Thyroid gland (tissue), 4 donors: ENCODE results near the gene FAM120B. TPM values are rescaled to one million over a fixed set of nuclear protein-coding genes. Genes with fewer than 3 reads are reported as not detected.
"Not testable (repeated sequence)": the region's sequence is repeated elsewhere in the genome, so short reads cannot be mapped to it uniquely, and the experiment has no call there.

Source experiments
- DNase-seq, 2 donors: peaks; one replicate each; pipeline ENCODE4 v3.0.0-alpha.2; 2019
- H3K27ac ChIP-seq, 3 donors: fragments of 200-600 bp; sonication (generic); 1 replicate in 2 of 3; 2 replicates in 1 of 3; pipeline ENCODE4 v1.5.1; 2016 to 2019; ENCODE audit warnings: mild to moderate bottlenecking in 1 of 3, moderate library complexity in 1 of 3
- H3K27me3 ChIP-seq: fragments of 200-600 bp; sonication (generic); one replicate; pipeline ENCODE4 v1.5.1; 2019
- H3K36me3 ChIP-seq, 2 donors: fragments of 200-600 bp; sonication (generic); one replicate each; pipeline ENCODE4 v1.5.1; 2016 to 2019
- H3K4me1 ChIP-seq, 2 donors: fragments of 200-600 bp; sonication (generic); one replicate each; pipeline ENCODE4 v1.5.1; 2017 to 2019
- H3K4me3 ChIP-seq, 3 donors: fragments of 200-600 bp; sonication (generic); replicated peaks in 1 of 3; 1 replicate in 2 of 3; 2 replicates in 1 of 3; pipeline ENCODE4 v1.5.1; 2016; ENCODE audit warnings: mild to moderate bottlenecking in 1 of 3
- H3K9me3 ChIP-seq: fragments of 200-600 bp; sonication (generic); one replicate; pipeline ENCODE4 v1.5.1; 2017
- POLR2A ChIP-seq, 2 donors: fragments of 450-650 bp; IDR thresholded peaks; one replicate each; pipeline ENCODE4 v1.6.1; 2017; ENCODE audit warnings: antibody characterized with exemption in 2 of 2, mild to moderate bottlenecking in 2 of 2, moderate library complexity in 1 of 2
- WGBS, 2 donors: methylation state at CpG; one replicate each; pipeline ENCODE4 v1.1.5; 2017; 5-methylcytosine and 5-hydroxymethylcytosine counted together
- intact Hi-C: fragments of 100-400 bp; cut with DNase I; formaldehyde crosslinking; loops from one replicate; pipeline ENCODE4 v1.15.1; 2023
- total RNA-seq, 4 donors: library from RNA; depleted of rRNA; stranded (reverse); fragments of >200 nt; gene quantifications; one replicate each; pipeline ENCODE4 v1.2.3, GENCODE V29; 2016
- TF ChIP-seq, protein P1 (sequence below), 6 experiments: fragments of 200-600 bp in 3 of 6; fragments of 450-650 bp in 3 of 6; sonication (generic) in 3 of 6; IDR thresholded peaks; one replicate each; pipeline ENCODE4 v1.5.1; 2016 to 2019; ENCODE audit warnings: antibody characterized with exemption in 6 of 6, mild to moderate bottlenecking in 2 of 6, inconsistent platforms in 1 of 6, moderate library complexity in 1 of 6

The FAM120B gene
- total RNA-seq, 4 donors from 2014 or later, result 26.9 to 38.4 (median 27.7) TPM

- TF ChIP-seq, protein P1, sequence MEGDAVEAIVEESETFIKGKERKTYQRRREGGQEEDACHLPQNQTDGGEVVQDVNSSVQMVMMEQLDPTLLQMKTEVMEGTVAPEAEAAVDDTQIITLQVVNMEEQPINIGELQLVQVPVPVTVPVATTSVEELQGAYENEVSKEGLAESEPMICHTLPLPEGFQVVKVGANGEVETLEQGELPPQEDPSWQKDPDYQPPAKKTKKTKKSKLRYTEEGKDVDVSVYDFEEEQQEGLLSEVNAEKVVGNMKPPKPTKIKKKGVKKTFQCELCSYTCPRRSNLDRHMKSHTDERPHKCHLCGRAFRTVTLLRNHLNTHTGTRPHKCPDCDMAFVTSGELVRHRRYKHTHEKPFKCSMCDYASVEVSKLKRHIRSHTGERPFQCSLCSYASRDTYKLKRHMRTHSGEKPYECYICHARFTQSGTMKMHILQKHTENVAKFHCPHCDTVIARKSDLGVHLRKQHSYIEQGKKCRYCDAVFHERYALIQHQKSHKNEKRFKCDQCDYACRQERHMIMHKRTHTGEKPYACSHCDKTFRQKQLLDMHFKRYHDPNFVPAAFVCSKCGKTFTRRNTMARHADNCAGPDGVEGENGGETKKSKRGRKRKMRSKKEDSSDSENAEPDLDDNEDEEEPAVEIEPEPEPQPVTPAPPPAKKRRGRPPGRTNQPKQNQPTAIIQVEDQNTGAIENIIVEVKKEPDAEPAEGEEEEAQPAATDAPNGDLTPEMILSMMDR (IDR thresholded peaks at IDR 0.05), result no peak
- no peak for TF ChIP-seq POLR2A (IDR thresholded peaks at IDR 0.05)
- Histone ChIP-seq H3K27ac (no peak overlapping the region), H3K4me1 (no peaks in the 10 kb centered on the region), H3K9me3 (no peaks in the 10 kb centered on the region), H3K27me3 (no peaks in the 10 kb centered on the region), H3K36me3 (peaks cover 36 to 42% of the 10 kb centered on the region in 2 donors), H3K4me3 (no peak overlapping the region)
- intact Hi-C loops, result no loop called here
- DNase-seq, result no peak
- WGBS, 2 donors, result 94 to 95% methylated on average over 7 of the region's 7 CpGs
Observed at GRCh38 chr6:170393033-170393432, 86.5 kb downstream of the FAM120B start.

- 91 to 97% methylated on average over 9 of the region's 9 CpGs for WGBS, 2 donors
- no peaks in the 10 kb centered on the region for H3K9me3 ChIP-seq
- H3K27me3 ChIP-seq, result no peaks in the 10 kb centered on the region
- peaks cover 36 to 37% of the 10 kb centered on the region in 2 donors for H3K36me3 ChIP-seq
- no peak overlapping the region for H3K4me3 ChIP-seq
- TF ChIP-seq, protein P1 (IDR thresholded peaks at IDR 0.05), result no peak
- no peak for TF ChIP-seq POLR2A (IDR thresholded peaks at IDR 0.05)
- H3K27ac ChIP-seq, result no peak overlapping the region
- no peak for DNase-seq
- intact Hi-C loops, result no loop called here
- no peaks in the 10 kb centered on the region for H3K4me1 ChIP-seq
Observed at GRCh38 chr6:170393807-170394399, 87.3 kb downstream of the FAM120B start.

GRCh38 chr6:170394980-170395379 is 88.4 kb downstream of the FAM120B start:
- H3K9me3 ChIP-seq, result no peaks in the 10 kb centered on the region
- no peaks in the 10 kb centered on the region for H3K4me1 ChIP-seq
- intact Hi-C loops, result no loop called here
- 97 to 99% methylated on average over 6 of the region's 6 CpGs for whole genome bisulfite sequencing, 2 donors
- no peak overlapping the region for H3K4me3 ChIP-seq
- no peak overlapping the region for H3K27ac ChIP-seq
- no peak for DNase-seq
- TF ChIP-seq, protein P1 (IDR thresholded peaks at IDR 0.05), result no peak
- no peak for TF ChIP-seq POLR2A (IDR thresholded peaks at IDR 0.05)
- H3K36me3 ChIP-seq, result peaks cover 36 to 37% of the 10 kb centered on the region in 2 donors
- H3K27me3 ChIP-seq, result no peaks in the 10 kb centered on the region

DNA sequence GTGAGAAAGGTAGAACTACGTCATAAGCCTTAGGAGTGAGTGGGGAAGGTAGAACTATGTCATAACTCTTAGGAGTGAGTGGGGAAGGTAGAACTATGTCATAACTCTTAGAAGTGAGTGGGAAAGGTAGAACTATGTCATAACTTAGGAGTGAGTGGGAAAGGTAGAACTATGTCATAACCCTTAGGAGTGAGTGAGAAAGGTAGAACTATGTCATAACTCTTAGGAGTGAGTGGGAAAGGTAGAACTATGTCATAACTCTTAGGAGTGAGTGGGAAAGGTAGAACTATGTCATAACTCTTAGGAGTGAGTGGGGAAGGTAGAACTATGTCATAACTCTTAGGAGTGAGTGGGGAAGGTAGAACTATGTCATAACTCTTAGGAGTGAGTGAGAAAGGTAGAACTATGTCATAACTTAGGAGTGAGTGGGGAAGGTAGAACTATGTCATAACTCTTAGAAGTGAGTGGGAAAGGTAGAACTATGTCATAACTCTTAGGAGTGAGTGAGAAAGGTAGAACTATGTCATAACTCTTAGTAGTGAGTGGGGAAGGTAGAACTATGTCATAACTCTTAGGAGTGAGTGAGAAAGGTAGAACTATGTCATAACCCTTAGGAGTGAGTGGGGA is 92.3 kb downstream of the FAM120B start:
- H3K4me3 ChIP-seq, DNase-seq, intact Hi-C loops, H3K9me3 ChIP-seq, H3K27ac ChIP-seq, H3K27me3 ChIP-seq: not testable (repeated sequence)
- WGBS, 2 donors, result 87 to 89% methylated on average over 1 of the region's 1 CpG
- Histone ChIP-seq H3K4me1 (peaks cover 11 to 14% of the 10 kb centered on the region in 2 donors), H3K36me3 (peaks cover 14 to 35% of the 10 kb centered on the region in 2 donors)

DNA sequence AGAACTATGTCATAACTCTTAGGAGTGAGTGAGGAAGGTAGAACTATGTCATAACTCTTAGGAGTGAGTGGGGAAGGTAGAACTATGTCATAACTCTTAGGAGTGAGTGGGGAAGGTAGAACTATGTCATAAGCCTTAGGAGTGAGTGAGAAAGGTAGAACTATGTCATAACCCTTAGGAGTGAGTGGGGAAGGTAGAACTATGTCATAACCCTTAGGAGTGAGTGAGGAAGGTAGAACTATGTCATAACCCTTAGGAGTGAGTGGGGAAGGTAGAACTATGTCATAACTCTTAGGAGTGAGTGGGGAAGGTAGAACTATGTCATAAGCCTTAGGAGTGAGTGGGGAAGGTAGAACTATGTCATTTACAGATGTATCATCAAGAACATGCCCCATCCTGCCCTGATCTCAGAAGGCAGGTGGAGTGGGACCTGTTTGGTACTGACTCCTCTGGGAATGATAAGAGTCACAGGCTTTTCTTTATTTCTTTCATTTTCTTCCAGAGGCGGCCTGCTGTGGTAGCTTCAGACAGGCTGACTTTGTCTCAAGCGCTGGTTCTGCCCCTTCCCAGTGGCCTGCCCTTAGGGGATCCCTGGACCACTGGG is 93.5 kb downstream of the FAM120B start:
- WGBS, 2 donors, result 49% methylated on average over 2 of the region's 2 CpGs
- peaks cover 12 to 33% of the 10 kb centered on the region in 2 donors for H3K36me3 ChIP-seq

More for the DNA sequence above, 93.5 kb downstream of the FAM120B start:
- H3K4me3 ChIP-seq, H3K27me3 ChIP-seq, H3K9me3 ChIP-seq, intact Hi-C loops, DNase-seq, H3K27ac ChIP-seq: not testable (repeated sequence)
- peaks cover 11 to 14% of the 10 kb centered on the region in 2 donors for H3K4me1 ChIP-seq
